NOMO-1 (cell line): ENCODE measurements around the gene BEGAIN.

ENCODE experiments used
- DNase-seq, 2 experiments: peaks; one replicate each; lab custom pipeline; 2025; ENCODE audit not compliant: unreplicated experiment in 2 of 2; lab: John Stamatoyannopoulos, UW

Gene BEGAIN

GRCh38 chr14:100602621-100603230, 15.5 kb upstream of the BEGAIN start:
- DNase-seq, result no peak

- no peak for DNase-seq
These were observed 14.7 kb upstream of the BEGAIN start for GRCh38 chr14:100601914-100602313.

GRCh38 chr14:100601064-100601463, 13.8 kb upstream of the BEGAIN start:
- no peak for DNase-seq

GRCh38 chr14:100599981-100600380, 12.8 kb upstream of the BEGAIN start:
- peak in 1 of 2 experiments; percentile 59 for DNase-seq

GRCh38 chr14:100594625-100594951, 7.4 kb upstream of the BEGAIN start:
- no peak for DNase-seq

GRCh38 chr14:100593751-100594624, 6.8 kb upstream of the BEGAIN start:
- no peak for DNase-seq

GRCh38 chr14:100592972-100593371, 5.8 kb upstream of the BEGAIN start:
- no peak for DNase-seq

GRCh38 chr14:100592461-100592891, 5.3 kb upstream of the BEGAIN start:
- no peak for DNase-seq

GRCh38 chr14:100591453-100592371, 4.5 kb upstream of the BEGAIN start:
- DNase-seq, result no peak

GRCh38 chr14:100590726-100591452, 3.7 kb upstream of the BEGAIN start:
- DNase-seq, result no peak

- DNase-seq, result no peak
These were observed 2.7 kb upstream of the BEGAIN start for GRCh38 chr14:100589760-100590469.

GRCh38 chr14:100589071-100589759, 2.0 kb upstream of the BEGAIN start:
- no peak for DNase-seq

GRCh38 chr14:100588671-100589070, 1.5 kb upstream of the BEGAIN start:
- DNase-seq, result no peak

- no peak for DNase-seq
These were observed 670 bp upstream of the BEGAIN start for GRCh38 chr14:100587763-100588411.

GRCh38 chr14:100586403-100587085, 673 bp downstream of the BEGAIN start:
- DNase-seq, result peak in 1 of 2 experiments; percentile 27

- no peak for DNase-seq
These were observed 1.1 kb downstream of the BEGAIN start for GRCh38 chr14:100586153-100586402.

GRCh38 chr14:100585448-100586152, 1.6 kb downstream of the BEGAIN start:
- DNase-seq, result no peak
